NCI-H1930 (cell line): ENCODE results near the gene PHLDA2.
A peak's percentile ranks its signal among the peaks of the same experiment; 100 is the strongest.
"Not testable (repeated sequence)": the region's sequence is repeated elsewhere in the genome, so short reads cannot be mapped to it uniquely, and the experiment has no call there.

ENCODE experiments used
- DNase-seq, 2 experiments: peaks; one replicate each; lab custom pipeline; 2025; lab: John Stamatoyannopoulos, UW

The PHLDA2 gene

GRCh38 chr11:2914455-2915195 lies 14.6 kb downstream of the PHLDA2 start:
- DNase-seq = no peak

GRCh38 chr11:2913776-2914175 lies 15.4 kb downstream of the PHLDA2 start:
- DNase-seq = no peak

GRCh38 chr11:2913019-2913431 lies 16.2 kb downstream of the PHLDA2 start:
- no peak for DNase-seq

GRCh38 chr11:2912498-2912897 lies 16.7 kb downstream of the PHLDA2 start:
- no peak for DNase-seq

GRCh38 chr11:2911785-2912391 lies 17.3 kb downstream of the PHLDA2 start:
- DNase-seq = no peak

GRCh38 chr11:2911088-2911784 lies 18.0 kb downstream of the PHLDA2 start:
- no peak for DNase-seq

- no peak for DNase-seq
These were observed 18.7 kb downstream of the PHLDA2 start for GRCh38 chr11:2910401-2910955.

- no peak for DNase-seq
These were observed 19.9 kb downstream of the PHLDA2 start for GRCh38 chr11:2909133-2909902.

GRCh38 chr11:2908130-2908529 lies 21.1 kb downstream of the PHLDA2 start:
- no peak for DNase-seq

GRCh38 chr11:2905299-2905698 lies 23.9 kb downstream of the PHLDA2 start:
- DNase-seq = not testable (repeated sequence)

- DNase-seq = no peak
These were observed 24.8 kb downstream of the PHLDA2 start for GRCh38 chr11:2904153-2905052.

- no peak for DNase-seq
These were observed 25.6 kb downstream of the PHLDA2 start for GRCh38 chr11:2903672-2904011.

- no peak for DNase-seq
These were observed 26.2 kb downstream of the PHLDA2 start for GRCh38 chr11:2902784-2903671.

- DNase-seq = peak; percentile 76 to 87
These were observed 27.1 kb downstream of the PHLDA2 start for GRCh38 chr11:2901854-2902783.

- no peak for DNase-seq
These were observed 27.9 kb downstream of the PHLDA2 start for GRCh38 chr11:2901196-2901796.

GRCh38 chr11:2899080-2899783 lies 30.0 kb downstream of the PHLDA2 start:
- no peak for DNase-seq

GRCh38 chr11:2898366-2899079 lies 30.7 kb downstream of the PHLDA2 start:
- DNase-seq = no peak
